Measurements from ENCODE around the gene NTNG1. TPM values are rescaled to one million over a fixed set of nuclear protein-coding genes. Genes with fewer than 3 reads are reported as not detected.

NTNG1 gene
- total and polyA plus RNA-seq, 2 of the 13 experiments (the other 11 are each of a cell fraction or from before 2014, with no cell fraction given): not detected

GRCh38 chr1:107263291-107263915 lies 122.6 kb downstream of the NTNG1 start:
- intact Hi-C loops (cut with micrococcal nuclease; ENCODE audit: unreplicated experiment): no loop called here
- DNase-seq (ENCODE audit: low spot score): no peak

DNA sequence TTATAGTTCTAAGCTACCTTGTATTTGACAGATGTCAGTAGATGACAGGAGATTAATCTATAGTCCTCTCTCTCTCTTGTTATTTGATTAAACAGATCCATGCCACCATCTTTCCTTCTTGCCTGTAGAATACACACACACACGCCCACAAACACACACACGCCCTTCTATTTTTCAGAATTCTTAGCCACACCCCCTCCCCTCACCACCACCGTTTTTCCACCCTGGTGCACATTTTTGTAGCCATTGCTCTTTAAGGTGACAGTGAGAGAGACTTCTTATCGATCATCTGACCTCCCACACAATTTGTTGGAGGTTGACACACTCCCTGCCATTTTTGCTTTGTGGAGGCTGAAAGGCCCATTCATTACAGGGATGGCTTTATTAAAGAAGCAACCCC lies 123.2 kb downstream of the NTNG1 start:
- no peaks in the 10 kb centered on the region for H3K79me2 ChIP-seq (ENCODE audit: insufficient read depth, low read length)
- no peaks in the 10 kb centered on the region for H3K4me1 ChIP-seq (ENCODE audit: insufficient read depth, low read length)
- ChIA-PET CTCF (ENCODE audit: low intra/inter-chr PET ratio, low total read pairs) (no interaction called here), POLR2A (no interaction called here)
- H3K27me3 ChIP-seq (ENCODE audit: control insufficient read depth in 1 of 2, insufficient read depth in 2 of 2, low read length in 2 of 2): no peaks in the 10 kb centered on the region
- whole genome bisulfite sequencing (ENCODE audit: low lambda C conversion rate): 2% methylated on average over 4 of the region's 4 CpGs
- H3K4me2 ChIP-seq (ENCODE audit: low read depth, low read length): no peak overlapping the region
- BruUV-seq (replicated peaks): no TSS peak
- DNase-seq (ENCODE audit: low spot score) (no peak), FAIRE-seq (no peak), ATAC-seq (no peak)
- H3K4me3 ChIP-seq (replicated peaks in 1 of 3; ENCODE audit: insufficient read depth in 1 of 3, low read depth in 2 of 3, low read length in 3 of 3): no peak overlapping the region
- no peak overlapping the region for H3K9ac ChIP-seq (ENCODE audit: insufficient read depth, low read depth, low read length)
- no peaks in the 10 kb centered on the region for H3K36me3 ChIP-seq (replicated peaks in 1 of 2; ENCODE audit: control insufficient read depth in 1 of 2, insufficient read depth in 2 of 2, low read length in 2 of 2)
- H3K9me3 ChIP-seq (ENCODE audit: low read length): no peaks in the 10 kb centered on the region
- in situ Hi-C loops (cut with HindIII; ENCODE audit: extremely low pct_ligation_motif_present, low pct_unique_long_range_greater_than_20kb): no loop called here
- intact Hi-C loops (cut with micrococcal nuclease; ENCODE audit: unreplicated experiment): no loop called here
- no peak overlapping the region for H2AFZ ChIP-seq (ENCODE audit: low read length)
- H3K27ac ChIP-seq (ENCODE audit: extremely low read length, insufficient read depth, low read length): no peak overlapping the region
- H4K20me1 ChIP-seq (ENCODE audit: insufficient read depth, low read length): no peaks in the 10 kb centered on the region
- TF ChIP-seq KLF12 (CRISPR knock-in tag; IDR thresholded peaks at IDR 0.05; ENCODE audit: borderline replicate concordance) (no peak), ZNF343 (CRISPR knock-in tag; IDR thresholded peaks at IDR 0.05) (no peak), NR2F6 (IDR thresholded peaks at IDR 0.05) (no peak), NR2F6 (CRISPR knock-in tag; IDR thresholded peaks at IDR 0.05) (no peak), SMARCC2 (IDR thresholded peaks at IDR 0.05) (no peak), DDIT3 (CRISPR knock-in tag; IDR thresholded peaks at IDR 0.05) (no peak), ZNF232 (CRISPR knock-in tag; IDR thresholded peaks at IDR 0.05; ENCODE audit: borderline replicate concordance) (no peak), MXI1 (IDR thresholded peaks at IDR 0.05; ENCODE audit: borderline replicate concordance, low read depth, low read length) (no peak), ELF4 (CRISPR knock-in tag; IDR thresholded peaks at IDR 0.05; ENCODE audit: borderline replicate concordance) (no peak)
- TF ChIP-seq, protein P1, sequence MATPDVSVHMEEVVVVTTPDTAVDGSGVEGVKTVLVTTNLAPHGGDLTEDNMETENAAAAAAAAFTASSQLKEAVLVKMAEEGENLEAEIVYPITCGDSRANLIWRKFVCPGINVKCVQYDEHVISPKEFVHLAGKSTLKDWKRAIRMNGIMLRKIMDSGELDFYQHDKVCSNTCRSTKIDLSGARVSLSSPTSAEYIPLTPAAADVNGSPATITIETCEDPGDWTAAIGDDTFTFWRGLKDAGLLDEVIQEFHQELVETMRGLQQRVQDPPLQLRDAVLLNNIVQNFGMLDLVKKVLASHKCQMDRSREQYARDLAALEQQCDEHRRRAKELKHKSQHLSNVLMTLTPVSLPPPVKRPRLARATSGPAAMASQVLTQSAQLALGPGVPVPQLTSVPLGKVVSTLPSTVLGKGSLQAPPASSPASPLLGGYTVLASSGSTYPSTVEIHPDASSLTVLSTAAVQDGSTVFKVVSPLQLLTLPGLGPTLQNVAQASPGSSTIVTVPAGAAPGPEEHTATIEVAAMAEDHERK (CRISPR knock-in tag; IDR thresholded peaks at IDR 0.05; ENCODE audit: low read depth): no peak

More at GRCh38 chr1:107263291-107263915, 122.6 kb downstream of the NTNG1 start:
- no TSS peak for BruUV-seq (replicated peaks)
- FAIRE-seq (no peak), ATAC-seq (no peak)
- H3K4me3 ChIP-seq (replicated peaks in 1 of 3; ENCODE audit: insufficient read depth in 1 of 3, low read depth in 2 of 3, low read length in 3 of 3): no peak overlapping the region
- TF ChIP-seq ZNF605 (CRISPR knock-in tag; IDR thresholded peaks at IDR 0.05): no peak
- no peak for TF ChIP-seq ZFP91 (CRISPR knock-in tag; IDR thresholded peaks at IDR 0.05; ENCODE audit: borderline replicate concordance)
- H4K20me1 ChIP-seq (ENCODE audit: insufficient read depth, low read length): no peaks in the 10 kb centered on the region
- H3K9me3 ChIP-seq (ENCODE audit: low read length): no peaks in the 10 kb centered on the region
- H3K27ac ChIP-seq (ENCODE audit: extremely low read length, insufficient read depth, low read length): no peak overlapping the region
- H3K36me3 ChIP-seq (replicated peaks in 1 of 2; ENCODE audit: control insufficient read depth in 1 of 2, insufficient read depth in 2 of 2, low read length in 2 of 2): no peaks in the 10 kb centered on the region
- ChIA-PET POLR2A (no interaction called here), CTCF (ENCODE audit: low intra/inter-chr PET ratio, low total read pairs) (no interaction called here)
- H3K4me2 ChIP-seq (ENCODE audit: low read depth, low read length): no peak overlapping the region
- H3K4me1 ChIP-seq (ENCODE audit: insufficient read depth, low read length): no peaks in the 10 kb centered on the region
- no peak overlapping the region for H3K9ac ChIP-seq (ENCODE audit: insufficient read depth, low read depth, low read length)
- no peak overlapping the region for H2AFZ ChIP-seq (ENCODE audit: low read length)
- in situ Hi-C loops (cut with HindIII; ENCODE audit: extremely low pct_ligation_motif_present, low pct_unique_long_range_greater_than_20kb): no loop called here
- no peaks in the 10 kb centered on the region for H3K79me2 ChIP-seq (ENCODE audit: insufficient read depth, low read length)
- 13% methylated on average over 1 of the region's 1 CpG for WGBS (ENCODE audit: low lambda C conversion rate)
- H3K27me3 ChIP-seq (ENCODE audit: control insufficient read depth in 1 of 2, insufficient read depth in 2 of 2, low read length in 2 of 2): no peaks in the 10 kb centered on the region
